BE2C (cell line): Measurements from ENCODE around the gene ZNF26.

Source experiments
- DNase-seq: peaks from one replicate; pipeline ENCODE4 v3.0.0-alpha.2; 2020
- H3K27me3 ChIP-seq: fragments of 250-450 bp; sonication (Bioruptor Pico); 2 replicates; pipeline ENCODE4 v1.5.1; 2020; ENCODE audit warnings: mild to moderate bottlenecking
- H3K36me3 ChIP-seq: fragments of 250-450 bp; sonication (Bioruptor Pico); 2 replicates; pipeline ENCODE4 v1.5.1; 2020; ENCODE audit warnings: mild to moderate bottlenecking
- H3K4me1 ChIP-seq: fragments of 250-450 bp; sonication (Bioruptor Pico); 2 replicates; pipeline ENCODE4 v1.5.1; 2020
- H3K4me3 ChIP-seq: 2 replicates; pipeline ENCODE4 v1.5.1; 2011; ENCODE audit warnings: low read depth, low read length
- H3K9me3 ChIP-seq: fragments of 250-450 bp; sonication (Bioruptor Pico); 2 replicates; pipeline ENCODE4 v1.5.1; 2020
- CTCF ChIP-seq: IDR thresholded peaks from 2 replicates; pipeline ENCODE4 v1.5.1; 2012; ENCODE audit warnings: mild to moderate bottlenecking, low read depth, low read length

ZNF26 gene

DNA sequence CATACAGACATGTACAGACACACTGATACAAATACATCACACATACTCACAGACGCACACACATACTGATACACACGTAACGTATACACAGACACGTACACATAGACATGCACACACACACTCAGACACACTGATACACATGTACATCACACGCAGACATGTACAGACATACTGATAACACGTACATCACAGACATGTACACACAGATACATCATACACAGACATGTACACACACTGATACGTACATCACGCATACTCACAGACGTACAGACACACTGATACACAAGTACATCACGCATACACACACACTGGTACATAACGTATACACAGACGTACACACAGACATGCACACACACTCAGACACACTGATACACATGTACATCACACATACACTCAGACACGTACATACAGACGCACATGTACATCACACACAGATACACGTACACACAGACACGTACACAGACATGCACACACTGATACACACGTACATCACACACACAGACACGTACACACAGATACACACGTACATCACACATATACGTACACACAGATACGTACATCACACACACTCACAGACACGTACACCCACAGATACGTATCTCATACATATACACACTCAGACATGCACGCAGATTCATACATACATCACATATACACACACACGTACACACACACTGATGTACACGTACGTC is 35.2 kb upstream of the ZNF26 start:
- Histone ChIP-seq H3K4me1 (peaks cover 6% of the 10 kb centered on the region; the same call in 1 of the 2 replicates), H3K9me3 (peaks cover 8% of the 10 kb centered on the region), H3K36me3 (peaks cover 6% of the 10 kb centered on the region), H3K4me3 (no peak overlapping the region), H3K27me3 (no peaks in the 10 kb centered on the region)
- no peak for DNase-seq
- TF ChIP-seq CTCF, result no peak

DNA sequence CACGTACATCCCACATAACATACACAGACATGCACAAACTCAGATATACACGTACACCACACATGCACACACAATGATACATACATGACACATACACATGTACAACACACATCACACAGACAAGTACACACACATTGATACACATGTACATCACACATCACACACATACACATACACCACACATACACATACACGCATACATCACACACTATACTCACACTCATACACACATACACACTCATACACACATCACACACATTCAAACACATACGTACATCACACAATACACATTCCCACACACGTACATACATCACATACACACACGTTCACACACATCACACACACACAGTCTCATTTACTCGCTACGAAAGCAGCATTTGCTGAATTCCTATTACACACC is 34.5 kb upstream of the ZNF26 start:
- H3K4me1 ChIP-seq, result peaks cover 6% of the 10 kb centered on the region; the same call in 1 of the 2 replicates
- H3K36me3 ChIP-seq, result peaks cover 6% of the 10 kb centered on the region
- no peak for TF ChIP-seq CTCF
- no peak for DNase-seq
- H3K9me3 ChIP-seq, result peaks cover 8% of the 10 kb centered on the region
- no peak overlapping the region for H3K4me3 ChIP-seq
- no peaks in the 10 kb centered on the region for H3K27me3 ChIP-seq

DNA sequence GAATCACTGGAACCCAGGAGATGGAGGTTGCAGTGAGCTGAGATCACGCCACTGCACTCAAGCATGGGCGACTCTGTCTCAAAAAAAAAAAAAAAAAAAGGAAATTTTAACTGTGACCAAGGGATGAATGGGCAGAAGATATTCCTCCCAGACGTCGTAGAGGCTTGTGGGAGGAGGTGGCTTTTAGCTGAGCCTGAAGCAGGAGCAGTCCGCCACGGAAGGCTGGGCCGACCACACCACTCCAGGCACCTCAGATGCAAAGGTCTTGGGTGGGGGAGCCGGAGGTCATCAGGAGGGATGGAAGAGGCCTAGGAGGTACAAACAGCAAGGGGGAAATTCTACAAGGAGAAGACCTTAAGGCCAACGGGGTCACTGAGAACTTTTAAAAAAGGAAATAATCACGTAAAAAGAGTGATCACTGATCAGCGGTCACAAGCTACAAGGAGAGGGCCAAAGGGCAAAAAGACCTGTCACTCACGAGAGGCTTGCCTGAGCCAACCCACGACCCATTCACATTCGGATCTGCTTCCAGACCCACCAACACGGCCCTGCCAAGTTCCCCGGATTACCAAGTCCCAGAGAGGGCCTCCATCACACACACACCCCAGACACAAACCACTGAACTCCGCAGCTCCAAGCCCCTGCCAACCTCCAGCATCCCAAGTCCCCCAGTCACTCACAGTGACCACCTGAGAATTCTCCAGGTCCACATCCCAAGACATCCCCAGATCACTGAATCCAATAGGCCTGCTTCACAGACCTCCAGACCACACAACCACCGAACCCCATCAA is 33.6 kb upstream of the ZNF26 start:
- peaks cover 6% of the 10 kb centered on the region; the same call in 1 of the 2 replicates for H3K4me1 ChIP-seq
- no peak for DNase-seq
- H3K36me3 ChIP-seq, result peaks cover 6% of the 10 kb centered on the region
- no peak for TF ChIP-seq CTCF
- peaks cover 8% of the 10 kb centered on the region for H3K9me3 ChIP-seq
- H3K27me3 ChIP-seq, result no peaks in the 10 kb centered on the region
- no peak overlapping the region for H3K4me3 ChIP-seq

GRCh38 chr12:132953163-132953425 is 33.1 kb upstream of the ZNF26 start:
- Histone ChIP-seq H3K4me3 (no peak overlapping the region), H3K27me3 (no peaks in the 10 kb centered on the region), H3K9me3 (peaks cover 8% of the 10 kb centered on the region), H3K4me1 (peaks cover 6% of the 10 kb centered on the region; the same call in 1 of the 2 replicates), H3K36me3 (peaks cover 3% of the 10 kb centered on the region)
- DNase-seq, result no peak
- TF ChIP-seq CTCF, result no peak

GRCh38 chr12:132953771-132954170 is 32.4 kb upstream of the ZNF26 start:
- no peak for TF ChIP-seq CTCF
- DNase-seq, result no peak
- peaks cover 8% of the 10 kb centered on the region for H3K9me3 ChIP-seq
- no peak overlapping the region for H3K4me3 ChIP-seq
- H3K36me3 ChIP-seq, result no peaks in the 10 kb centered on the region
- H3K4me1 ChIP-seq, result peaks cover 6% of the 10 kb centered on the region; the same call in 1 of the 2 replicates
- H3K27me3 ChIP-seq, result no peaks in the 10 kb centered on the region

DNA sequence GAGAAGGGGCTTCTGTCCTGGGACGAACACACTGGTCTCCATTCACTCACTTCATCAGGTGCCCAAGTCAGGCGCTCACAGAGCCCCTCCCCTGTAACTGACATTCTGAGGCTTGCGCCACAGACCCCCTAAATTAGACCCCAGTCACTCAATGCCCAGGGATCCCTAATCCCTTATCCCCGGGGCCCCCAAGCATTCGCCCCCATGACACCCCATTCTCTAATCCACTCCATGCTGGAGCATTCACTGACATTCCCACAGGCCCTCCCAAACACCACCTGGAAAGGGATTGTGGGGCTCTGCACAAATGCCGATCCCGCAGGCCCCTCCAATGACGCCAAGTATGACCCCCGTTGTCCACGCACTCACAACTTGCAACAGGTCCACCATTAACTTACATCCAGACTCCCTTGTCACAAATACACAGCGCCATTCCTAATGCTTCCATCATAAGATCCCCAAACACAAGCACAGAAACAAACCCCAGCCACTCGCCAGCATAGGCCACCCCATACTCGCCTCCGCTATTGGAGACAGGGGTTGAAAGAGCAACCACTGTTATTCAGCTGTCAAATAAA is 31.6 kb upstream of the ZNF26 start:
- Histone ChIP-seq H3K36me3 (no peaks in the 10 kb centered on the region), H3K4me3 (peak overlapping the region; percentile 90), H3K9me3 (peaks cover 8% of the 10 kb centered on the region), H3K27me3 (no peaks in the 10 kb centered on the region), H3K4me1 (peaks cover 6% of the 10 kb centered on the region; the same call in 1 of the 2 replicates)
- no peak for DNase-seq
- no peak for TF ChIP-seq CTCF
